ENCODE measurements around the gene MNS1. TPM values are rescaled to one million over a fixed set of nuclear protein-coding genes. Genes with fewer than 3 reads are reported as not detected.
"Not testable (repeated sequence)": the region's sequence is repeated elsewhere in the genome, so short reads cannot be mapped to it uniquely, and the experiment has no call there.

Gene MNS1
- total and polyA plus RNA-seq, 2 donors from 2014 or later, result 5.6 to 6.9 TPM

GRCh38 chr15:56428821-56429458 lies 36.0 kb downstream of the MNS1 start:
- Histone ChIP-seq H3K9me3 (ENCODE audit: control insufficient read depth in 2 of 3, insufficient read depth in 1 of 3, low read length in 3 of 3) (no peaks in the 10 kb centered on the region), H3K36me3 (ENCODE audit: control insufficient read depth in 2 of 3, insufficient read depth in 3 of 3, low read length in 3 of 3) (no peaks in the 10 kb centered on the region), H3K27me3 (ENCODE audit: control insufficient read depth, insufficient read depth, low read length) (no peaks in the 10 kb centered on the region), H3K27ac (ENCODE audit: low read depth in 2 of 2, low read length in 2 of 2) (no peak overlapping the region), H3K4me3 (ENCODE audit: low read length in 3 of 3) (no peak overlapping the region), H3K4me1 (ENCODE audit: control insufficient read depth in 2 of 3, insufficient read depth in 2 of 3, low read depth in 1 of 3, low read length in 3 of 3) (no peaks in the 10 kb centered on the region), H3K9ac (ENCODE audit: low read length in 3 of 3) (no peak overlapping the region)
- FAIRE-seq, result peak; percentile 96
- peak in 2 of 5 donors; percentile 23 to 48 for DNase-seq
- TF ChIP-seq, protein P1, sequence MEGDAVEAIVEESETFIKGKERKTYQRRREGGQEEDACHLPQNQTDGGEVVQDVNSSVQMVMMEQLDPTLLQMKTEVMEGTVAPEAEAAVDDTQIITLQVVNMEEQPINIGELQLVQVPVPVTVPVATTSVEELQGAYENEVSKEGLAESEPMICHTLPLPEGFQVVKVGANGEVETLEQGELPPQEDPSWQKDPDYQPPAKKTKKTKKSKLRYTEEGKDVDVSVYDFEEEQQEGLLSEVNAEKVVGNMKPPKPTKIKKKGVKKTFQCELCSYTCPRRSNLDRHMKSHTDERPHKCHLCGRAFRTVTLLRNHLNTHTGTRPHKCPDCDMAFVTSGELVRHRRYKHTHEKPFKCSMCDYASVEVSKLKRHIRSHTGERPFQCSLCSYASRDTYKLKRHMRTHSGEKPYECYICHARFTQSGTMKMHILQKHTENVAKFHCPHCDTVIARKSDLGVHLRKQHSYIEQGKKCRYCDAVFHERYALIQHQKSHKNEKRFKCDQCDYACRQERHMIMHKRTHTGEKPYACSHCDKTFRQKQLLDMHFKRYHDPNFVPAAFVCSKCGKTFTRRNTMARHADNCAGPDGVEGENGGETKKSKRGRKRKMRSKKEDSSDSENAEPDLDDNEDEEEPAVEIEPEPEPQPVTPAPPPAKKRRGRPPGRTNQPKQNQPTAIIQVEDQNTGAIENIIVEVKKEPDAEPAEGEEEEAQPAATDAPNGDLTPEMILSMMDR (IDR thresholded peaks at IDR 0.05; ENCODE audit: borderline replicate concordance, extremely low read depth, insufficient read depth), result no peak
- intact Hi-C loops (cut with DNase I), result no loop called here

- Histone ChIP-seq H3K9ac (ENCODE audit: low read length in 3 of 3) (no peak overlapping the region), H3K9me3 (ENCODE audit: control insufficient read depth in 2 of 3, insufficient read depth in 1 of 3, low read length in 3 of 3) (no peaks in the 10 kb centered on the region), H3K4me3 (ENCODE audit: low read length in 3 of 3) (no peak overlapping the region), H3K36me3 (ENCODE audit: control insufficient read depth in 2 of 3, insufficient read depth in 3 of 3, low read length in 3 of 3) (no peaks in the 10 kb centered on the region), H3K27me3 (ENCODE audit: control insufficient read depth, insufficient read depth, low read length) (no peaks in the 10 kb centered on the region), H3K4me1 (ENCODE audit: control insufficient read depth in 2 of 3, insufficient read depth in 2 of 3, low read depth in 1 of 3, low read length in 3 of 3) (no peaks in the 10 kb centered on the region), H3K27ac (ENCODE audit: low read depth in 2 of 2, low read length in 2 of 2) (no peak overlapping the region)
- TF ChIP-seq, protein P1 (IDR thresholded peaks at IDR 0.05; ENCODE audit: borderline replicate concordance, extremely low read depth, insufficient read depth), result no peak
- no peak for DNase-seq
- FAIRE-seq, result no peak
- intact Hi-C loops (cut with DNase I), result no loop called here
These were observed 39.0 kb downstream of the MNS1 start for GRCh38 chr15:56425976-56426375.

- intact Hi-C loops (cut with DNase I), result no loop called here
- H3K4me3 ChIP-seq (ENCODE audit: low read length in 3 of 3), result no peak overlapping the region
- no peaks in the 10 kb centered on the region for H3K36me3 ChIP-seq (ENCODE audit: control insufficient read depth in 2 of 3, insufficient read depth in 3 of 3, low read length in 3 of 3)
- FAIRE-seq (no peak), DNase-seq (no peak)
- TF ChIP-seq, protein P1 (IDR thresholded peaks at IDR 0.05; ENCODE audit: borderline replicate concordance, extremely low read depth, insufficient read depth), result no peak
- H3K4me1 ChIP-seq (ENCODE audit: control insufficient read depth in 2 of 3, insufficient read depth in 2 of 3, low read depth in 1 of 3, low read length in 3 of 3), result no peaks in the 10 kb centered on the region
- H3K27ac ChIP-seq (ENCODE audit: low read depth in 2 of 2, low read length in 2 of 2), result no peak overlapping the region
- no peak overlapping the region for H3K9ac ChIP-seq (ENCODE audit: low read length in 3 of 3)
- H3K27me3 ChIP-seq (ENCODE audit: control insufficient read depth, insufficient read depth, low read length), result no peaks in the 10 kb centered on the region
- no peaks in the 10 kb centered on the region for H3K9me3 ChIP-seq (ENCODE audit: control insufficient read depth in 2 of 3, insufficient read depth in 1 of 3, low read length in 3 of 3)
These were observed 39.7 kb downstream of the MNS1 start for GRCh38 chr15:56425276-56425675.

- H3K4me1 ChIP-seq (ENCODE audit: control insufficient read depth in 2 of 3, insufficient read depth in 2 of 3, low read depth in 1 of 3, low read length in 3 of 3); H3K4me3 ChIP-seq (ENCODE audit: low read length in 3 of 3); H3K9me3 ChIP-seq (ENCODE audit: control insufficient read depth in 2 of 3, insufficient read depth in 1 of 3, low read length in 3 of 3); intact Hi-C loops (cut with DNase I); H3K27ac ChIP-seq (ENCODE audit: low read depth in 2 of 2, low read length in 2 of 2); DNase-seq; H3K36me3 ChIP-seq (ENCODE audit: control insufficient read depth in 2 of 3, insufficient read depth in 3 of 3, low read length in 3 of 3); H3K9ac ChIP-seq (ENCODE audit: low read length in 3 of 3); H3K27me3 ChIP-seq (ENCODE audit: control insufficient read depth, insufficient read depth, low read length): not testable (repeated sequence)
- peak; percentile 99 for FAIRE-seq
These were observed 51.7 kb downstream of the MNS1 start for GRCh38 chr15:56413114-56413733.

All from kidney (tissue), 14 donors.